ENCODE data around the gene SCART1. TPM values are rescaled to one million over a fixed set of nuclear protein-coding genes. Genes with fewer than 3 reads are reported as not detected.

SCART1 gene
- total RNA-seq, 1 experiment from 2014 or later, result 3.7 TPM

DNA sequence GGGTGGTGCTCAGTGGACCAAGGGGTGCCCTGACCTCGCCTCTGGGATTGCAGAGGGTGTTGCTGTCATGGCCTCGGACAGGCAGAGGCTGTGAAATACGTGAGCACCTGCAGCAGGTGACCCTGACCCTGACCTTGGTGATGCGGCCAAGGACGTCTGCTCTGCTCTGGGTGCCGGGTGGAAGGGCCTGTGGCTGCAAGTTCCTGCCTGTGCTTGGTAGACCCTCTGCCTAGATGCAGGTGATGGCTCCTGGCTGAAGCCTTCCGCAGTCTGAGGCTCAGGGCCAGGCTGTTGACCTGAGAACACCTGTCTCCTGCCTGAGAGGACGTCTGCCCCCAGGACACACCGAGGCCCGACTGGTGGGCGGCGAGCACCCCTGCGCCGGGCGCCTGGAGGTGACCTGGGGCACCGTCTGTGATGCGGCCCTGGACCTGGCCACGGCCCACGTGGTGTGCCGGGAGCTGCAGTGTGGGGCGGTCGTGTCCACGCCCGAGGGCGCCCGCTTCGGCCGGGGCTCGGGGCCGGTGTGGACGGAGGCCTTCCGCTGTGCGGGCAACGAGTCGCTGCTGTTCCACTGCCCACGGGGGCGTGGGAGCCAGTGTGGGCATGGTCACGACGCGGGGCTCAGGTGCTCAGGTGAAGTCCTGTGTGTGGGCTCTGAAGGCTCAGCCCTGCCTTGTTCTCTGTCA lies 4.4 kb downstream of the SCART1 start:
- H2AFZ ChIP-seq (ENCODE audit: low read depth, low read length, poor library complexity, severe bottlenecking), result no peak overlapping the region
- no peaks in the 10 kb centered on the region for H3K4me1 ChIP-seq (ENCODE audit: control insufficient read depth in 1 of 2, insufficient read depth in 2 of 2, low read length in 2 of 2)
- intact Hi-C loops (cut with micrococcal nuclease), result no loop called here
- H3K9me2 ChIP-seq (ENCODE audit: insufficient read depth), result no peaks in the 10 kb centered on the region
- no peaks in the 10 kb centered on the region for H4K20me1 ChIP-seq (ENCODE audit: insufficient read depth)
- H3K79me2 ChIP-seq (ENCODE audit: insufficient read depth, low read length), result no peaks in the 10 kb centered on the region
- ATAC-seq (no peak), DNase-seq (ENCODE audit: low read depth, low spot score) (no peak)
- no peak overlapping the region for H3K27ac ChIP-seq (ENCODE audit: low read depth, low read length)
- no peaks in the 10 kb centered on the region for H3K27me3 ChIP-seq (ENCODE audit: insufficient read depth, low read length)
- H3K9ac ChIP-seq (ENCODE audit: low read length), result no peak overlapping the region
- no peaks in the 10 kb centered on the region for H3K36me3 ChIP-seq (ENCODE audit: control insufficient read depth in 1 of 2, insufficient read depth in 2 of 2, low read length in 2 of 2)
- no peaks in the 10 kb centered on the region for H3K9me3 ChIP-seq (ENCODE audit: control insufficient read depth in 1 of 2, insufficient read depth in 1 of 2, low read depth in 1 of 2, low read length in 2 of 2)
- ChIA-PET CTCF (no interaction called here), POLR2A (no interaction called here), RAD21 (ENCODE audit: low non-redundant PET in 1 of 2, low total read pairs in 2 of 2, uncharacterized antibody in 2 of 2, unreplicated experiment in 2 of 2) (no interaction called here)
- no peak for TF ChIP-seq FOSL1 (IDR thresholded peaks at IDR 0.05; ENCODE audit: low read depth)
- TF ChIP-seq, protein P1, sequence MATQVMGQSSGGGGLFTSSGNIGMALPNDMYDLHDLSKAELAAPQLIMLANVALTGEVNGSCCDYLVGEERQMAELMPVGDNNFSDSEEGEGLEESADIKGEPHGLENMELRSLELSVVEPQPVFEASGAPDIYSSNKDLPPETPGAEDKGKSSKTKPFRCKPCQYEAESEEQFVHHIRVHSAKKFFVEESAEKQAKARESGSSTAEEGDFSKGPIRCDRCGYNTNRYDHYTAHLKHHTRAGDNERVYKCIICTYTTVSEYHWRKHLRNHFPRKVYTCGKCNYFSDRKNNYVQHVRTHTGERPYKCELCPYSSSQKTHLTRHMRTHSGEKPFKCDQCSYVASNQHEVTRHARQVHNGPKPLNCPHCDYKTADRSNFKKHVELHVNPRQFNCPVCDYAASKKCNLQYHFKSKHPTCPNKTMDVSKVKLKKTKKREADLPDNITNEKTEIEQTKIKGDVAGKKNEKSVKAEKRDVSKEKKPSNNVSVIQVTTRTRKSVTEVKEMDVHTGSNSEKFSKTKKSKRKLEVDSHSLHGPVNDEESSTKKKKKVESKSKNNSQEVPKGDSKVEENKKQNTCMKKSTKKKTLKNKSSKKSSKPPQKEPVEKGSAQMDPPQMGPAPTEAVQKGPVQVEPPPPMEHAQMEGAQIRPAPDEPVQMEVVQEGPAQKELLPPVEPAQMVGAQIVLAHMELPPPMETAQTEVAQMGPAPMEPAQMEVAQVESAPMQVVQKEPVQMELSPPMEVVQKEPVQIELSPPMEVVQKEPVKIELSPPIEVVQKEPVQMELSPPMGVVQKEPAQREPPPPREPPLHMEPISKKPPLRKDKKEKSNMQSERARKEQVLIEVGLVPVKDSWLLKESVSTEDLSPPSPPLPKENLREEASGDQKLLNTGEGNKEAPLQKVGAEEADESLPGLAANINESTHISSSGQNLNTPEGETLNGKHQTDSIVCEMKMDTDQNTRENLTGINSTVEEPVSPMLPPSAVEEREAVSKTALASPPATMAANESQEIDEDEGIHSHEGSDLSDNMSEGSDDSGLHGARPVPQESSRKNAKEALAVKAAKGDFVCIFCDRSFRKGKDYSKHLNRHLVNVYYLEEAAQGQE (IDR thresholded peaks at IDR 0.05; ENCODE audit: low read depth), result no peak
- TF ChIP-seq POLR2A (IDR thresholded peaks at IDR 0.05; ENCODE audit: borderline replicate concordance, extremely low read depth, insufficient read depth, insufficient read length), result no peak
- no peak for TF ChIP-seq RAD21 (IDR thresholded peaks at IDR 0.05; ENCODE audit: low read depth)
- BruUV-seq (replicated peaks), result no TSS peak
- H3K4me2 ChIP-seq (ENCODE audit: low read length), result no peak overlapping the region
- H3K4me3 ChIP-seq (replicated peaks in 1 of 2; ENCODE audit: low read depth in 1 of 2, low read length in 2 of 2), result no peak overlapping the region

DNA sequence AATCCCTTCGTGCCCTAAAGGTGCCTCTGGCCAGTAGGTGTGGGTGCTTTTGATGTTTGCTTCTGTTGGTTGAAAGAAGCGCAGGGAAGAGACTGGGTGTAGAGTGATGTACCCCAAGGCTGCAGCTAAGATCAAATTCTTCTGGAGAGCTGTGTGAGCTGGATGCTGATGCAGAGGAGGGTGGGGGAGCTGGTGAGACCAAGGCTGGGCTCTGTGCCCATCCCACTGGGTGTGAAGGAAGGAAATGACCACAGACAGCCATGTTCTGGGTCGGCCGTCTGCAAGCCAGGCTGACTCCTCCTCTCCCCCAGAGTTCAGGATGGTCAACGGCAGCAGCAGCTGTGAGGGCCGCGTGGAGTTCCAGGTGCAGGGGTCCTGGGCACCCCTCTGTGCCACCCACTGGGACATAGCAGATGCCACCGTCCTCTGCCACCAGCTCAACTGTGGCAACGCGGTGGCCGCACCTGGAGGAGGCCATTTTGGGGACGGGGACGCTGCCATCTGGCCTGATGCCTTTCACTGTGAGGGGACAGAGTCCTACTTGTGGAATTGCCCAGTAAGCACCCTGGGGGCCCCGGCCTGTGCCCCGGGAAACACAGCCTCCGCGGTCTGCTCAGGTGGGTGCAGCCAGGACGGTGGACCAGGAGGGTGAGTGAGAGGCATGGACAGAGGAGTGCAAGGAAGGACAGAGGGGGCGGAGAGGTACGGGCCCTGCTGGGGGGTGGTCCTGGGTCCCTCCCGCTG lies 5.1 kb downstream of the SCART1 start:
- POLR2A ChIA-PET, result no interaction called here
- TF ChIP-seq EZH2phosphoT487 (IDR thresholded peaks at IDR 0.05; ENCODE audit: borderline replicate concordance) (no peak), ELF1 (IDR thresholded peaks at IDR 0.05; ENCODE audit: borderline replicate concordance, low read depth) (no peak), SIN3A (IDR thresholded peaks at IDR 0.05; ENCODE audit: low read depth) (no peak), SRF (IDR thresholded peaks at IDR 0.05; ENCODE audit: low read depth) (no peak), YY1 (IDR thresholded peaks at IDR 0.05; ENCODE audit: extremely low read depth, insufficient replicate concordance, low read depth, low read length) (no peak), RAD21 (IDR thresholded peaks at IDR 0.05; ENCODE audit: low read depth) (no peak), TCF7L2 (IDR thresholded peaks at IDR 0.05; ENCODE audit: borderline replicate concordance, extremely low read depth, insufficient read depth, insufficient read length) (no peak), JUND (IDR thresholded peaks at IDR 0.05) (no peak), ZNF274 (IDR thresholded peaks at IDR 0.05; ENCODE audit: low read depth, low read length) (no peak)
- TF ChIP-seq, protein P2, sequence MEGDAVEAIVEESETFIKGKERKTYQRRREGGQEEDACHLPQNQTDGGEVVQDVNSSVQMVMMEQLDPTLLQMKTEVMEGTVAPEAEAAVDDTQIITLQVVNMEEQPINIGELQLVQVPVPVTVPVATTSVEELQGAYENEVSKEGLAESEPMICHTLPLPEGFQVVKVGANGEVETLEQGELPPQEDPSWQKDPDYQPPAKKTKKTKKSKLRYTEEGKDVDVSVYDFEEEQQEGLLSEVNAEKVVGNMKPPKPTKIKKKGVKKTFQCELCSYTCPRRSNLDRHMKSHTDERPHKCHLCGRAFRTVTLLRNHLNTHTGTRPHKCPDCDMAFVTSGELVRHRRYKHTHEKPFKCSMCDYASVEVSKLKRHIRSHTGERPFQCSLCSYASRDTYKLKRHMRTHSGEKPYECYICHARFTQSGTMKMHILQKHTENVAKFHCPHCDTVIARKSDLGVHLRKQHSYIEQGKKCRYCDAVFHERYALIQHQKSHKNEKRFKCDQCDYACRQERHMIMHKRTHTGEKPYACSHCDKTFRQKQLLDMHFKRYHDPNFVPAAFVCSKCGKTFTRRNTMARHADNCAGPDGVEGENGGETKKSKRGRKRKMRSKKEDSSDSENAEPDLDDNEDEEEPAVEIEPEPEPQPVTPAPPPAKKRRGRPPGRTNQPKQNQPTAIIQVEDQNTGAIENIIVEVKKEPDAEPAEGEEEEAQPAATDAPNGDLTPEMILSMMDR (IDR thresholded peaks at IDR 0.05 in 2 of 3, conservative IDR thresholded peaks at IDR 0.05 in 1 of 3; ENCODE audit: borderline replicate concordance in 1 of 3, insufficient read depth in 1 of 3, low read depth in 2 of 3, low read length in 2 of 3), result no peak
- TF ChIP-seq, protein P3, sequence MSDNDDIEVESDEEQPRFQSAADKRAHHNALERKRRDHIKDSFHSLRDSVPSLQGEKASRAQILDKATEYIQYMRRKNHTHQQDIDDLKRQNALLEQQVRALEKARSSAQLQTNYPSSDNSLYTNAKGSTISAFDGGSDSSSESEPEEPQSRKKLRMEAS (IDR thresholded peaks at IDR 0.05), result no peak

More for the DNA sequence above, 5.1 kb downstream of the SCART1 start:
- no peaks in the 10 kb centered on the region for H3K79me2 ChIP-seq (ENCODE audit: insufficient read depth, low read length)
- no peaks in the 10 kb centered on the region for H3K9me2 ChIP-seq (ENCODE audit: insufficient read depth)
- no peaks in the 10 kb centered on the region for H3K36me3 ChIP-seq (ENCODE audit: control insufficient read depth in 1 of 2, insufficient read depth in 2 of 2, low read length in 2 of 2)
- H2AFZ ChIP-seq (ENCODE audit: low read depth, low read length, poor library complexity, severe bottlenecking), result no peak overlapping the region
- DNase-seq (ENCODE audit: low read depth, low spot score), result no peak
- no peak overlapping the region for H3K4me3 ChIP-seq (replicated peaks in 1 of 2; ENCODE audit: low read depth in 1 of 2, low read length in 2 of 2)
- H3K9ac ChIP-seq (ENCODE audit: low read length), result no peak overlapping the region
- RAD21 ChIA-PET (ENCODE audit: low non-redundant PET in 1 of 2, low total read pairs in 2 of 2, uncharacterized antibody in 2 of 2, unreplicated experiment in 2 of 2), result no interaction called here
- no peaks in the 10 kb centered on the region for H3K4me1 ChIP-seq (ENCODE audit: control insufficient read depth in 1 of 2, insufficient read depth in 2 of 2, low read length in 2 of 2)
- no peaks in the 10 kb centered on the region for H3K9me3 ChIP-seq (ENCODE audit: control insufficient read depth in 1 of 2, insufficient read depth in 1 of 2, low read depth in 1 of 2, low read length in 2 of 2)
- CTCF ChIA-PET, result no interaction called here
- BruUV-seq (replicated peaks), result no TSS peak
- no peak overlapping the region for H3K27ac ChIP-seq (ENCODE audit: low read depth, low read length)
- H3K4me2 ChIP-seq (ENCODE audit: low read length), result no peak overlapping the region
- no peaks in the 10 kb centered on the region for H3K27me3 ChIP-seq (ENCODE audit: insufficient read depth, low read length)
- no peak for ATAC-seq
- H4K20me1 ChIP-seq (ENCODE audit: insufficient read depth), result no peaks in the 10 kb centered on the region
- intact Hi-C loops (cut with micrococcal nuclease), result no loop called here

All from HCT116 (cell line).